Stimulated activated CD8-positive, alpha-beta memory T cell treated with anti-CD3 and anti-CD28 coated beads, Interleukin-4, amount 100 ng/mL, for 4 hours (primary cell): Measurements from ENCODE around the gene PPM1D.

ENCODE experiments used
- DNase-seq, 2 donors: peaks; one replicate each; pipeline ENCODE4 v3.0.0-alpha.2; 2020; ENCODE audit warnings: low read depth in 2 of 2, low spot score in 1 of 2

The PPM1D gene

GRCh38 chr17:60618080-60618479, 18.1 kb downstream of the PPM1D start:
- DNase-seq = no peak

- no peak for DNase-seq
Observed at GRCh38 chr17:60618854-60619526, 19.0 kb downstream of the PPM1D start.

- no peak for DNase-seq
Observed at GRCh38 chr17:60622961-60623360, 23.0 kb downstream of the PPM1D start.

- DNase-seq = no peak
Observed at GRCh38 chr17:60623415-60623814, 23.4 kb downstream of the PPM1D start.

- no peak for DNase-seq
Observed at GRCh38 chr17:60627124-60627523, 27.1 kb downstream of the PPM1D start.

- DNase-seq = no peak
Observed at GRCh38 chr17:60628252-60628889, 28.4 kb downstream of the PPM1D start.

GRCh38 chr17:60629120-60629519, 29.1 kb downstream of the PPM1D start:
- DNase-seq = no peak

- DNase-seq = no peak
Observed at GRCh38 chr17:60630352-60630751, 30.4 kb downstream of the PPM1D start.

GRCh38 chr17:60631119-60631518, 31.1 kb downstream of the PPM1D start:
- no peak for DNase-seq

GRCh38 chr17:60637683-60638082, 37.7 kb downstream of the PPM1D start:
- no peak for DNase-seq

- DNase-seq = no peak
Observed at GRCh38 chr17:60639019-60639330, 39.0 kb downstream of the PPM1D start.

- no peak for DNase-seq
Observed at GRCh38 chr17:60640503-60640902, 40.5 kb downstream of the PPM1D start.

- no peak for DNase-seq
Observed at GRCh38 chr17:60641126-60641525, 41.1 kb downstream of the PPM1D start.

GRCh38 chr17:60641810-60642220, 41.8 kb downstream of the PPM1D start:
- DNase-seq = no peak

GRCh38 chr17:60645918-60646523, 46.0 kb downstream of the PPM1D start:
- DNase-seq = no peak

GRCh38 chr17:60646701-60647100, 46.7 kb downstream of the PPM1D start:
- no peak for DNase-seq

- DNase-seq = no peak
Observed at GRCh38 chr17:60647705-60648104, 47.7 kb downstream of the PPM1D start.

GRCh38 chr17:60652454-60653247, 52.7 kb downstream of the PPM1D start:
- DNase-seq = no peak

- DNase-seq = no peak
Observed at GRCh38 chr17:60653569-60653968, 53.6 kb downstream of the PPM1D start.

- DNase-seq = no peak
Observed at GRCh38 chr17:60656499-60656898, 56.5 kb downstream of the PPM1D start.

GRCh38 chr17:60659156-60659555, 59.2 kb downstream of the PPM1D start:
- no peak for DNase-seq

- no peak for DNase-seq
Observed at GRCh38 chr17:60661489-60661888, 61.5 kb downstream of the PPM1D start.
